Adipose tissue (tissue), 3 donors: ENCODE data around the gene CBX4. TPM values are rescaled to one million over a fixed set of nuclear protein-coding genes. Genes with fewer than 3 reads are reported as not detected.

ENCODE experiments used
- H3K27ac ChIP-seq: one replicate; pipeline ENCODE4 v1.5.1; 2013; ENCODE audit warnings: low read depth, low read length
- WGBS, 3 donors: extraction: QIAGEN DNeasy Blood & Tissue Kit; methylation state at CpG; one replicate each; pipeline ENCODE4 v1.1.7; 2013; 5-methylcytosine and 5-hydroxymethylcytosine counted together
- polyA plus RNA-seq, 3 donors: library from polyadenylated mRNA; stranded (reverse); fragments of 200-250 nt; gene quantifications; one replicate each; pipeline ENCODE4 v1.2.3, GENCODE V29; 2013
- donor health status: healthy with polysubstance abuse.
- donor health status: Bipolar disorder and iron deficiency.
- donor health status: healthy.

CBX4 gene
- polyA plus RNA-seq, 3 donors, result 6.3 to 10.6 (median 8.0) TPM

GRCh38 chr17:79834565-79835469 is 4.4 kb downstream of the CBX4 start:
- WGBS, 3 donors, result 86 to 91% (median 89%) methylated on average over 47 to 61 of the region's 61 CpGs
- no peak overlapping the region for H3K27ac ChIP-seq

GRCh38 chr17:79833744-79834564 is 5.3 kb downstream of the CBX4 start:
- 84 to 93% (median 90%) methylated on average over 82 to 83 of the region's 83 CpGs for WGBS, 3 donors

GRCh38 chr17:79833110-79833450 is 6.2 kb downstream of the CBX4 start:
- WGBS, 3 donors, result 80 to 87% (median 80%) methylated on average over 7 of the region's 7 CpGs
- no peak overlapping the region for H3K27ac ChIP-seq

More at GRCh38 chr17:79833744-79834564, 5.3 kb downstream of the CBX4 start:
- H3K27ac ChIP-seq, result no peak overlapping the region

DNA sequence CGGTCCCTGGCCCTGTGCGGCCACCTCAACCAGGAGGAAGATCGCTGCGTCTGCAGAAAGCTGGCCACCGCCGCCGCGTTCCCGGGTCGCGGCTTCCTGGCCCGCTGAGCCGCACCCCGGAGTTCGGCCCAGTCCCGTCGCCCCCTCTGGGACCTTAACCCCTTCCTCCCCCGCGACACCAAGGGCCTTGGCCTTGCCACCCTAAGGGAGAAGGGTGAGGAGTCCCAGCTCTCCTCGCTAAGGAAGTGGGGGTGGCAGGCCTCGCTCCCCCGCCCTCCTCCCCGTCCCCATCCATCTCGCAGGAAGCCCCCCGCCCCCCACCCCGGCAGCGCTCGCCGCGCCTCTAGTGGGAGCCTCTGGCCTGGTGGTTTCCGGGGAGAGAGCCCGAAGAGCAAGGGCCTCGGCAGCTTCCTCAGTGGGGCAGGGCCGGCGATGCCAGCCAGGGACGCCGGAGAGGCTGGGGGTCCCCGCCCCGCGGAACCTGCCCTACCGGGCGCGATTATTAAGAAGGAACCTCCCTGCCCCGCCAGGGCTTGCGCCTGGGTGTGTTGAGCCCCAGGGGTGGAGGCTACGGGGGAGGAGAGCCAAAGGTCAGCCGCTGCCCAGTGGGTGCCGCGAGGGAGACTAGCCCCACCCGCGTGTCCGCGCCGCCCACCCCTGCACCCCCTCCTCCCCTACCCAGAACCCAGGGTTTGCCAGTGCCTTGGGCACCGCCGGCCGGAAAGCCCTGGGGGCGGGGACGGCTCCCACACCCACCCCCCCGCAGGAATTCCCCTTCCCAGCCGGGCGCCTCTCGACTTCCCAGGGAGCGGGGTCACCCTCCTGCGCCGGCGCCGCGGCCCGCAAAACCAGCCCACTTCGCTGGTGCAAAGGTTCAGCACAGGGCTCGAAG is 6.8 kb downstream of the CBX4 start:
- 14 to 32% (median 20%) methylated on average over 28 to 72 of the region's 72 CpGs for WGBS, 3 donors
- H3K27ac ChIP-seq, result no peak overlapping the region

- no peak overlapping the region for H3K27ac ChIP-seq
- 21 to 26% (median 26%) methylated on average over 32 to 33 of the region's 33 CpGs for WGBS, 3 donors
Measured at GRCh38 chr17:79831265-79832217, 7.7 kb downstream of the CBX4 start.

DNA sequence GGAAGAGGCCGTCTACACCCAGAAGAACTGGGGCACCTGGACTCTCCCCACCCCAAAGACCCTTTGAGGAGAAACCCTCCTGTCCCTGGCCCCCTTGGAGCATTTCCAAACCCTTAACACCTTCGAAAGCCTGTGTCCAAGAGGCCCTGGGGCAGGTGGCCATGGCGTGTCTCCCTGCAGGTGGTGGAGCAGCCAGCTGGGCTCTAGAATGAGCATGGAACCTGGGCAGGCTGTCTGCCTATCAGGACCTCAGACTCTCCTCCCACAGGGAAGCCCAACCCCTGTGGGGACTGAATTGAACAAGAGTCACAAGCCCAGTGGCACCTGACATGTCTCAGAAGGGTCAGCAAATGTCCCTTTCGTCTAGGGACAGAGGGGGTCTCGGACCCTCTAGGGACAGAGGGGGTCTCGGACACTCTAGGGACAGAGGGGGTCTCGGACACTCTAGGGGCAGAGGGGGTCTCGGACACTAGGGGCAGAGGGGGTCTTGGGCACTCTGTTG is 8.4 kb downstream of the CBX4 start:
- 88 to 93% (median 91%) methylated on average over 8 of the region's 8 CpGs for WGBS, 3 donors
- no peak overlapping the region for H3K27ac ChIP-seq

- no peak overlapping the region for H3K27ac ChIP-seq
- 65 to 78% (median 78%) methylated on average over 8 of the region's 8 CpGs for WGBS, 3 donors
Measured at GRCh38 chr17:79830303-79830702, 8.9 kb downstream of the CBX4 start.

GRCh38 chr17:79829457-79829856 is 9.8 kb downstream of the CBX4 start:
- WGBS, 3 donors, result 57 to 77% (median 69%) methylated on average over 2 of the region's 2 CpGs
- H3K27ac ChIP-seq, result no peak overlapping the region

GRCh38 chr17:79829004-79829403 is 10.2 kb downstream of the CBX4 start:
- no peak overlapping the region for H3K27ac ChIP-seq
- WGBS, 3 donors, result 67 to 82% (median 72%) methylated on average over 2 of the region's 2 CpGs

DNA sequence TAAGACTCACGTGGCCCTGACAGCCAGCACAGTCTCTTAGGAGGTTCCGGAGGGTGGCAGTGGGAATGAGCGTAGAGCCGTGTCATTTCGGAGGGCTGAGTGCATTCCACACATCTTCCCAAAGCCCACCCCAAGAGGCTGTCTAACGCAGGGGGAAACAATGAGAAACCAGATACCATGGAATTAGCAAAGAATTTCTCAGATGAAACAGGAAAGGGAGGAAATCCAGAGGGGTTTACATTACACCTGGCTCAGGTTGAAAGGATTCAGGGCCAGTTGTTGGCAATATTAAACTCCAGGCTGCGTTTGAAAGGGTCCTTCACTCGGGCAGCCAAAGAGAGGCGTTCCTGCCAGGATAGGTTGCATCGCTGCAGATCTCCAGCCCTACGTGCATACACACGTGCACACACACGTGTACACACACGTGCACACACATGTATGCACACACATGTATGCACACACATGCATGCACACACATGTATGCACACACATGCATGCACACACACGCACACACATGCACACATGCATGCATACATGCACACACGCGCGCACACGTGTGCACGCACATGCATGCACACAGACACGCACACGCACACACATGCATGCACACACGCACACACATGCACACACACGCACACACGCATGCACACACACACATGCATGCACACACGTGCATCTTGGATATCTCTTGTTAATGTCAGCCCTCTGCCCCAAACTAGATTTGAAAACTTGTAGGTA is 12.2 kb downstream of the CBX4 start:
- H3K27ac ChIP-seq, result no peak overlapping the region
- 81 to 86% (median 84%) methylated on average over 26 of the region's 26 CpGs for WGBS, 3 donors

DNA sequence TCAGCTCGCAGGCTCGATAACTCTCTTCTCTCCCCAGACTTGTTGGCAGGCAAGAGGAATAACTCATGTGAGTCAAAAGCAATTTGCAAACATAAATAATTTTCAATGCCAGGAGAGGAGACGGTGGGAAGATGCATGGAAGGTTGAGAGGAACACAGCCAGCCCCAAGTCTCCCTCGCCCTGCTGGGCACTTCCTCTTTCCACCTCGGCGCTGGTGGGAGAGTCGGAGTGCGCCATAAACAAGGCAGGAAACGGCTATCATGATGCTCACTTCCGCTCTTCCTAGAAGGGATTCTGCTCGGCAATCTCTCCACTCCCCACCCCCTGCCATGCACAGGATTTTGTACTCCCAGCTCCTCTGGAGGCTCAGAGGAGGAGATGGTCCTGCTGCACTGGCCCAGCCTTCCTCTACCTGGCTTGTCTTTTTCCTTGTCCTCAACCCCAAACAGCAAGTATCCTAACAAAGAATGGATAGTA is 13.0 kb downstream of the CBX4 start:
- H3K27ac ChIP-seq, result no peak overlapping the region
- WGBS, 3 donors, result 20 to 69% (median 37%) methylated on average over 11 of the region's 11 CpGs

DNA sequence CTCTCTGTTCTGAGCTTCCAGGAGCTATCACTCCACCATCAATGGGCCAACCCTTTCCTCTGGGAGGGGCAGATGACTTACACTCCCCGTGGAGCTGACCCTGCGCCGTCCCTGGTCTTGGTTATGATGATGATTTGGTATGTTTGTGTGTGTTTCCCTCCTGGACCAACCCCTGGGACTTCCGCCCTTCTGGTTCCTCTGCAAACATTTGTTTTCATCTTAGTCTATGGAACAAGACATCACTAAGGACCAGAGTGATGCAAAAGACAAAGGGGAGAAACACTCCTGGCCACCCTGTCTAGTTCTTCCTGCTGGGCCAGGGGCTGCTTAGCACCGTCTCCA is 13.7 kb downstream of the CBX4 start:
- no peak overlapping the region for H3K27ac ChIP-seq
- 94 to 98% (median 95%) methylated on average over 5 of the region's 5 CpGs for WGBS, 3 donors

- 66 to 90% (median 88%) methylated on average over 6 of the region's 6 CpGs for WGBS, 3 donors
- no peak overlapping the region for H3K27ac ChIP-seq
Measured at GRCh38 chr17:79824893-79825579, 14.2 kb downstream of the CBX4 start.

DNA sequence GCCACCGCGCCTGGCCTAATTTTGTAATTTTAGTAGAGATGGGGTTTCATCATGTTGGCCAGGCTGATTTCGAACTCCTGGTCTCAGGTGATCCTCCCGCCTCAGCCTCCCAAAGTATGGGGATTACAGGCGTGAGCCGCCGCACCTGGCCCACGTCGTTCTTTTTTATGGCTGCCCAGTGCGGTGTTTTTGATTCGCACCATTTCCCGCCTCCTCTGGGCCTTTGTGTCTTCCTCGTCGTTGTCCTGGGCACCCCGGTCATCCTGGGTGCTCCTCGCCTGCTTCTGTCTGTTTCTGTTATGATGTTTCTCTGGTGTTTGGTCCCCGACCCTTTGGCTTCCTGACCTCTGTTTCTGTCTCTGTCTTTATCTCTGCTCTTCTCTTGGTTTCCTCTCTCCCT is 15.0 kb downstream of the CBX4 start:
- WGBS, 3 donors, result 96 to 97% (median 97%) methylated on average over 17 of the region's 17 CpGs
- no peak overlapping the region for H3K27ac ChIP-seq

- 93 to 96% (median 95%) methylated on average over 17 of the region's 17 CpGs for WGBS, 3 donors
Measured at GRCh38 chr17:79822583-79823124, 16.6 kb downstream of the CBX4 start.

More at GRCh38 chr17:79822583-79823124, 16.6 kb downstream of the CBX4 start:
- H3K27ac ChIP-seq, result no peak overlapping the region
